ENCODE measurements around the gene NLRP10. TPM values are rescaled to one million over a fixed set of nuclear protein-coding genes. Genes with fewer than 3 reads are reported as not detected.

The NLRP10 gene
- total and polyA plus RNA-seq, 2 donors (not counting 1 experiment from before 2014, with no cell fraction given) = 4.8 to 9.6 TPM

DNA sequence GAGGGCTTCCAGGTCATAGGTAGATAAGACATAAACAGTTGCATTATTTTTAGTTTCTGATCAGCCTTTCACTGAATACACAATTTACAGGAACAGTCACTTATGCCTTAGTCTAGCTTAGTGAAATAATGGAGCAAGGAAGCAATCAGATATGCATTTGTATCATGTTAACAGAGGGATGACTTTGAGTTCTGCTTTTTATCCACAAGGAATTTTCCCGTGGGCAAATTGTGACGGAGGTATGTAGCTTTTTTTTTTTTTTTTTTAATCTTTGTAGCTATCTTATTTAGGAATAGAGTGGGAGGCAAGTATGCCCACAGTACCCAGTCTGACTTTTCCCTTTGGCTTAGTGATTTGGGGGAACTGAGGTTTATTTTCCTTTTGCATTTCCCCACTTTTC is 3.4 kb upstream of the NLRP10 start:
- no peaks in the 10 kb centered on the region for H3K9me3 ChIP-seq (ENCODE audit: control insufficient read depth, insufficient read depth, low read depth, low read length)
- no peaks in the 10 kb centered on the region for H3K36me3 ChIP-seq (ENCODE audit: control insufficient read depth, insufficient read depth, low read length)
- H3K4me1 ChIP-seq (ENCODE audit: control insufficient read depth, extremely low read depth, insufficient read depth, low read length) = peaks cover 19% of the 10 kb centered on the region
- no peak overlapping the region for H3K27ac ChIP-seq (ENCODE audit: insufficient read depth, low read length)
- TF ChIP-seq CTCF (conservative IDR thresholded peaks at IDR 0.05 in 1 of 2, IDR thresholded peaks at IDR 0.05 in 1 of 2; ENCODE audit: low read depth in 1 of 2, low read length in 2 of 2) (no peak), EZH2 (IDR thresholded peaks at IDR 0.05; ENCODE audit: low read length, missing control alignments) (no peak)
- no peak overlapping the region for H3K9ac ChIP-seq (ENCODE audit: insufficient read depth, low read length)
- H3K27me3 ChIP-seq (ENCODE audit: control insufficient read depth, insufficient read depth, low read length) = no peaks in the 10 kb centered on the region
- peak in 1 of 2 donors; percentile 66 for DNase-seq (ENCODE audit: low read depth in 2 of 2)
- no peak overlapping the region for H2AFZ ChIP-seq (ENCODE audit: low read length)
- no peak overlapping the region for H3K4me2 ChIP-seq (ENCODE audit: extremely low read depth, insufficient read depth, low read length)
- H3K79me2 ChIP-seq (ENCODE audit: control insufficient read depth, insufficient read depth, low read length) = no peaks in the 10 kb centered on the region
- no peak overlapping the region for H3K4me3 ChIP-seq (replicated peaks in 1 of 4; ENCODE audit: control extremely low read depth in 1 of 4, insufficient read depth in 1 of 4, low read depth in 3 of 4, low read length in 4 of 4)
- no peaks in the 10 kb centered on the region for H4K20me1 ChIP-seq (ENCODE audit: control insufficient read depth, extremely low read depth, insufficient read depth, low read length)

- Histone ChIP-seq H4K20me1 (ENCODE audit: control insufficient read depth, extremely low read depth, insufficient read depth, low read length) (no peaks in the 10 kb centered on the region), H3K4me1 (ENCODE audit: control insufficient read depth, extremely low read depth, insufficient read depth, low read length) (peaks cover 19% of the 10 kb centered on the region), H3K9ac (ENCODE audit: insufficient read depth, low read length) (no peak overlapping the region), H3K27me3 (ENCODE audit: control insufficient read depth, insufficient read depth, low read length) (no peaks in the 10 kb centered on the region), H3K36me3 (ENCODE audit: control insufficient read depth, insufficient read depth, low read length) (no peaks in the 10 kb centered on the region), H3K79me2 (ENCODE audit: control insufficient read depth, insufficient read depth, low read length) (no peaks in the 10 kb centered on the region), H2AFZ (ENCODE audit: low read length) (peak overlapping the region; percentile 41), H3K9me3 (ENCODE audit: control insufficient read depth, insufficient read depth, low read depth, low read length) (no peaks in the 10 kb centered on the region), H3K4me2 (ENCODE audit: extremely low read depth, insufficient read depth, low read length) (no peak overlapping the region), H3K27ac (ENCODE audit: insufficient read depth, low read length) (peak overlapping the region; percentile 46), H3K4me3 (replicated peaks in 1 of 4; ENCODE audit: control extremely low read depth in 1 of 4, insufficient read depth in 1 of 4, low read depth in 3 of 4, low read length in 4 of 4) (no peak overlapping the region)
- TF ChIP-seq EZH2 (IDR thresholded peaks at IDR 0.05; ENCODE audit: low read length, missing control alignments) (no peak), CTCF (conservative IDR thresholded peaks at IDR 0.05 in 1 of 2, IDR thresholded peaks at IDR 0.05 in 1 of 2; ENCODE audit: low read depth in 1 of 2, low read length in 2 of 2) (no peak)
- DNase-seq (ENCODE audit: low read depth in 2 of 2) = peak; percentile 8 to 46
Measured at GRCh38 chr11:7967826-7968225, 2.6 kb upstream of the NLRP10 start.

- no peaks in the 10 kb centered on the region for H3K36me3 ChIP-seq (ENCODE audit: control insufficient read depth, insufficient read depth, low read length)
- no peak overlapping the region for H3K4me3 ChIP-seq (replicated peaks in 1 of 4; ENCODE audit: control extremely low read depth in 1 of 4, insufficient read depth in 1 of 4, low read depth in 3 of 4, low read length in 4 of 4)
- peak in 1 of 2 donors; percentile 71 for DNase-seq (ENCODE audit: low read depth in 2 of 2)
- TF ChIP-seq EZH2 (IDR thresholded peaks at IDR 0.05; ENCODE audit: low read length, missing control alignments) (no peak), CTCF (conservative IDR thresholded peaks at IDR 0.05 in 1 of 2, IDR thresholded peaks at IDR 0.05 in 1 of 2; ENCODE audit: low read depth in 1 of 2, low read length in 2 of 2) (no peak)
- H3K79me2 ChIP-seq (ENCODE audit: control insufficient read depth, insufficient read depth, low read length) = no peaks in the 10 kb centered on the region
- H3K27me3 ChIP-seq (ENCODE audit: control insufficient read depth, insufficient read depth, low read length) = no peaks in the 10 kb centered on the region
- no peaks in the 10 kb centered on the region for H4K20me1 ChIP-seq (ENCODE audit: control insufficient read depth, extremely low read depth, insufficient read depth, low read length)
- H2AFZ ChIP-seq (ENCODE audit: low read length) = no peak overlapping the region
- H3K27ac ChIP-seq (ENCODE audit: insufficient read depth, low read length) = no peak overlapping the region
- H3K9me3 ChIP-seq (ENCODE audit: control insufficient read depth, insufficient read depth, low read depth, low read length) = no peaks in the 10 kb centered on the region
- H3K4me2 ChIP-seq (ENCODE audit: extremely low read depth, insufficient read depth, low read length) = no peak overlapping the region
- no peak overlapping the region for H3K9ac ChIP-seq (ENCODE audit: insufficient read depth, low read length)
- H3K4me1 ChIP-seq (ENCODE audit: control insufficient read depth, extremely low read depth, insufficient read depth, low read length) = peaks cover 19% of the 10 kb centered on the region
Measured at GRCh38 chr11:7967097-7967496, 1.9 kb upstream of the NLRP10 start.

All from fibroblast of lung (primary cell).